ENCODE data around the gene DAB2. TPM values are rescaled to one million over a fixed set of nuclear protein-coding genes. Genes with fewer than 3 reads are reported as not detected.

The DAB2 gene
- total RNA-seq, 2 experiments from 2014 or later = 0.40 TPM; not detected in 1

DNA sequence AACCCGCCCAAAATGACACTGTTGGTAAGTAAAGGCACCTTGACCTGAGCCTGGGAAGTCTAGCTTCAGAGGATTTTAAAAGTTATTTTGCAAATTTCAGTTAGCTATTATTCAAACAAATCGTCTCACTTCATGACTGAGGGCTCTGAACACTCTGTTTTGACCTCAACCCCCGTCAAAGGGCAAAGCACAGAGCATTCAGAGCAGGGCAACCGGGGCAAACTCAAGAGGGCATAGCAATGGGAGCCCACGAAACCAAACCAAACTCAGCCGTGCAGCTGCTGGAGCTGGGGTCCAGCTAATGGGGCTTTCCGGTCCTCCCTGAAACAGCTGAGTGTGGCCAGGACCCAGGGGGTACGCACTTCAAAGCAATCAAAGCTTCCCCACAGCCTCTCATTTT lies 62.1 kb downstream of the DAB2 start:
- H3K79me2 ChIP-seq (ENCODE audit: insufficient read depth, low read depth, low read length) = no peaks in the 10 kb centered on the region
- no peak overlapping the region for H2AFZ ChIP-seq (ENCODE audit: low read length)
- H3K27ac ChIP-seq (ENCODE audit: low read depth, low read length, poor library complexity, severe bottlenecking) = no peak overlapping the region
- no peaks in the 10 kb centered on the region for H4K20me1 ChIP-seq (ENCODE audit: insufficient read depth, low read length)
- H3K4me2 ChIP-seq (ENCODE audit: low read length) = no peak overlapping the region
- no peak for DNase-seq (ENCODE audit: low spot score)
- no peaks in the 10 kb centered on the region for H3K4me1 ChIP-seq (ENCODE audit: insufficient read depth, low read length, poor library complexity, severe bottlenecking)
- TF ChIP-seq, protein P1, sequence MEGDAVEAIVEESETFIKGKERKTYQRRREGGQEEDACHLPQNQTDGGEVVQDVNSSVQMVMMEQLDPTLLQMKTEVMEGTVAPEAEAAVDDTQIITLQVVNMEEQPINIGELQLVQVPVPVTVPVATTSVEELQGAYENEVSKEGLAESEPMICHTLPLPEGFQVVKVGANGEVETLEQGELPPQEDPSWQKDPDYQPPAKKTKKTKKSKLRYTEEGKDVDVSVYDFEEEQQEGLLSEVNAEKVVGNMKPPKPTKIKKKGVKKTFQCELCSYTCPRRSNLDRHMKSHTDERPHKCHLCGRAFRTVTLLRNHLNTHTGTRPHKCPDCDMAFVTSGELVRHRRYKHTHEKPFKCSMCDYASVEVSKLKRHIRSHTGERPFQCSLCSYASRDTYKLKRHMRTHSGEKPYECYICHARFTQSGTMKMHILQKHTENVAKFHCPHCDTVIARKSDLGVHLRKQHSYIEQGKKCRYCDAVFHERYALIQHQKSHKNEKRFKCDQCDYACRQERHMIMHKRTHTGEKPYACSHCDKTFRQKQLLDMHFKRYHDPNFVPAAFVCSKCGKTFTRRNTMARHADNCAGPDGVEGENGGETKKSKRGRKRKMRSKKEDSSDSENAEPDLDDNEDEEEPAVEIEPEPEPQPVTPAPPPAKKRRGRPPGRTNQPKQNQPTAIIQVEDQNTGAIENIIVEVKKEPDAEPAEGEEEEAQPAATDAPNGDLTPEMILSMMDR (conservative IDR thresholded peaks at IDR 0.05; ENCODE audit: low read length) = no peak
- TF ChIP-seq EZH2phosphoT487 (IDR thresholded peaks at IDR 0.05; ENCODE audit: borderline replicate concordance, low read depth, low read length) = no peak
- no peaks in the 10 kb centered on the region for H3K36me3 ChIP-seq (ENCODE audit: insufficient read depth, low read length)
- H3K4me3 ChIP-seq (ENCODE audit: low read depth, low read length, poor library complexity, severe bottlenecking) = no peak overlapping the region
- intact Hi-C loops (cut with micrococcal nuclease; ENCODE audit: unreplicated experiment) = no loop called here
- ChIA-PET CTCF (ENCODE audit: unreplicated experiment) (no interaction called here), POLR2A (no interaction called here)
- BruUV-seq (replicated peaks) = no TSS peak
- no peaks in the 10 kb centered on the region for H3K9me3 ChIP-seq (ENCODE audit: low read length)
- H3K9me2 ChIP-seq (ENCODE audit: insufficient read depth, low read length) = no peaks in the 10 kb centered on the region

DNA sequence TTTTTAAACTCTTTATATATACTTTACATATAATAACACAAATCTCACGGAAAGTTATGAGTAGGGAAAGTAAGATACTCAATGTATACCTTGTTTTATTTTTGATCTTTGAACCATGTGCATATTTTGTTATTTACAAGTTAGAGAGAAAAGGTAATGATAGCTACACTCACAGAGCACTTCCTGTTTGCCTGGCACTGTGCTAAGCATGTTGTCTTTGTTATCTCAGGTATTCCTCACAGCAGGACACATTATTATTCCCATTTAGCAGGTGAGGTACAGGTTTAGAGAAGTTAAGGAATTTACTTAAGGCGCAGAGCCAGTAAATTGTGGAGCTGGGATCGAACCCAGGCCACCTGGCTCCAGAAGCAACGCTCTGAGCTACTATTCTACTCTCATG lies 63.5 kb downstream of the DAB2 start:
- no peaks in the 10 kb centered on the region for H3K4me1 ChIP-seq (ENCODE audit: insufficient read depth, low read length, poor library complexity, severe bottlenecking)
- TF ChIP-seq, protein P1 (conservative IDR thresholded peaks at IDR 0.05; ENCODE audit: low read length) = no peak
- no peak for TF ChIP-seq EZH2phosphoT487 (IDR thresholded peaks at IDR 0.05; ENCODE audit: borderline replicate concordance, low read depth, low read length)
- BruUV-seq (replicated peaks) = no TSS peak
- no peaks in the 10 kb centered on the region for H3K9me3 ChIP-seq (ENCODE audit: low read length)
- no peak overlapping the region for H2AFZ ChIP-seq (ENCODE audit: low read length)
- no peak overlapping the region for H3K4me3 ChIP-seq (ENCODE audit: low read depth, low read length, poor library complexity, severe bottlenecking)
- no peaks in the 10 kb centered on the region for H3K9me2 ChIP-seq (ENCODE audit: insufficient read depth, low read length)
- H4K20me1 ChIP-seq (ENCODE audit: insufficient read depth, low read length) = no peaks in the 10 kb centered on the region
- no peak for DNase-seq (ENCODE audit: low spot score)
- H3K4me2 ChIP-seq (ENCODE audit: low read length) = no peak overlapping the region
- no peaks in the 10 kb centered on the region for H3K36me3 ChIP-seq (ENCODE audit: insufficient read depth, low read length)
- no peaks in the 10 kb centered on the region for H3K79me2 ChIP-seq (ENCODE audit: insufficient read depth, low read depth, low read length)
- POLR2A ChIA-PET = no interaction called here
- H3K27ac ChIP-seq (ENCODE audit: low read depth, low read length, poor library complexity, severe bottlenecking) = no peak overlapping the region
- CTCF ChIA-PET (ENCODE audit: unreplicated experiment) = no interaction called here
- intact Hi-C loops (cut with micrococcal nuclease; ENCODE audit: unreplicated experiment) = no loop called here

DNA sequence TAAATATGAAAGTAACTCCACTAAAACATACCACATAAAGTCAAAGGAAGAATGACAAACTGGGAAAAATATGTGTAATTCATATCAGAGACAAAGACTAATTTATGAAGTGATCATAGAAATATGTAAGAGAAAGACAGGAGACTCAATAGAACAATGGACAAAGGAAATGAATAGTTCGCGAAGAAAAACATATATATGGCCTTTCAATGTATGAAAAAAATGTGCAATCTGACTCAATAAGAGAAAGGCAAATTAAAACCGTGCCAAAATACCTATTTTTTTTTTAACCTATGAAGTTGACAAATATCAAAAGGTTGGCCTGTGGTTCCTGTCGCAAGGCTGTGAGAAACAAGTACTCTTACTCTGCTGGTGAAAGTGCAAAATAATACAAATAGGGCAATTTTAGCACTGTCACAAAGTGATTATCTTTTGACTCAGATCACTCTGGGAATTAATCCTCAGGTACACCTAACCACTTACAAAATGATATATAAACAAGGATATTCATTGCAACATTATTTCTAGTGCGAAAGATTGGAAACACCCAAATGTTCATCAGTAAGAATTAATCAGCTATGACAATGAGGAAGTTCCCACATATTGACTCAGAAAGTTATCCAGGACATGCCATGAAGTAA lies 64.2 kb downstream of the DAB2 start:
- no peak overlapping the region for H3K27ac ChIP-seq (ENCODE audit: low read depth, low read length, poor library complexity, severe bottlenecking)
- no peaks in the 10 kb centered on the region for H4K20me1 ChIP-seq (ENCODE audit: insufficient read depth, low read length)
- H3K4me3 ChIP-seq (ENCODE audit: low read depth, low read length, poor library complexity, severe bottlenecking) = no peak overlapping the region
- no peak overlapping the region for H2AFZ ChIP-seq (ENCODE audit: low read length)
- no peaks in the 10 kb centered on the region for H3K36me3 ChIP-seq (ENCODE audit: insufficient read depth, low read length)
- BruUV-seq (replicated peaks) = no TSS peak
- TF ChIP-seq EZH2phosphoT487 (IDR thresholded peaks at IDR 0.05; ENCODE audit: borderline replicate concordance, low read depth, low read length) = no peak
- TF ChIP-seq, protein P1 (conservative IDR thresholded peaks at IDR 0.05; ENCODE audit: low read length) = no peak
- H3K4me2 ChIP-seq (ENCODE audit: low read length) = no peak overlapping the region
- DNase-seq (ENCODE audit: low spot score) = no peak
- ChIA-PET CTCF (ENCODE audit: unreplicated experiment) (no interaction called here), POLR2A (no interaction called here)
- no peaks in the 10 kb centered on the region for H3K4me1 ChIP-seq (ENCODE audit: insufficient read depth, low read length, poor library complexity, severe bottlenecking)
- intact Hi-C loops (cut with micrococcal nuclease; ENCODE audit: unreplicated experiment) = no loop called here
- no peaks in the 10 kb centered on the region for H3K79me2 ChIP-seq (ENCODE audit: insufficient read depth, low read depth, low read length)
- H3K9me3 ChIP-seq (ENCODE audit: low read length) = no peaks in the 10 kb centered on the region
- H3K9me2 ChIP-seq (ENCODE audit: insufficient read depth, low read length) = no peaks in the 10 kb centered on the region
